ENCODE data around the gene LGALS7B. TPM values are rescaled to one million over a fixed set of nuclear protein-coding genes. Genes with fewer than 3 reads are reported as not detected.

The LGALS7B gene
- total and polyA plus RNA-seq, 2 of the 4 experiments (the other 2 are of a cell fraction), result not detected

DNA sequence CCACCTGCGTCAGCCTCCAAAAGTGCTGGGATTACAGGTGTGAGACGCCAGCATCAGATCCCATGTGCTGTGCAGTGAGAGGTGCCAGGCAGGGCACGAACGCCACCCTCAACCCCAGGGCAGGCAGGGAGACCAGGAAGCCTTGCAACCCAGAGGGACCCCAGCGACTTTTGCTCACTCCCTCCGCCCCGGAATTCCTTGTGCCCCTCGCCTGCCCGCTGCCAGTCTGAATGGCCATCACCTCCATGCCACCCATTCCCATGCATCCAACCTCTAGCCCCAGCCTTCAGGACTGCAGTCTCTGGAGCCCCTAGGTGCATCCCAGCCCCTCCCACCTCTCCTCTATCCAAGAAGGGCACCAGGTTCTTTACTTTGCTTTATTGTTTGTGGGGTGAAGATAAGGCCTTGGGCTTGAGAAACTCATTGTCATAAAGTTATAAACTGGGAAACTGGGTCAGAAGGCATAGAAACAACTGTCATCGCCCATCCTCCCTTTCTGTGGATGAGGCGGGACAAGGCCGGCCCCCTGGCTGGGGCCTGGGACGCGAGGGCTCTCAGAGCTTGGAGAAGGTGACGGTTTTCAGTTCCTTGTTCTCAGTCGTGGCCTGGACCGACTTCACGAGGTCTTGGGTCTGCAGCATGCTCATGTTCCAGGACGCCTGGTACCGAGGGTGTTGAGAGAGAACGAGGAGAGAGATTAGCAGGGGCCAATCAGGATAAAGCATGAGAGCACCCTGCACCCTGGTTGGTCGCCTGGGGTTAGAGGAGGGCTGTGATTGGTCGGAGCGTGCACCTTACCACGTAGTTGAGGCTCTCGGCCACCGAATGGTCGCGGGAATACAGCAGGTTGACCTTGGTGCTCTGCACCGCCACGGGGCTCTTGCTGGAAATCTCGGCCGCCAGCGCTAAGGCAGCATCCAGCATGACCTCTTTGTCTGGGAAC, 26.3 kb downstream of the LGALS7B start:
- ChIA-PET CTCF (no interaction called here), POLR2A (ENCODE audit: unreplicated experiment) (no interaction called here)
- no peak overlapping the region for H3K27ac ChIP-seq (ENCODE audit: insufficient read depth, low read length)
- no peak overlapping the region for H2AK9ac ChIP-seq (replicated peaks; ENCODE audit: low read depth, low read length, poor library complexity)
- no peaks in the 10 kb centered on the region for H3K9me3 ChIP-seq (ENCODE audit: control insufficient read depth, insufficient read depth, low read length)
- no peak overlapping the region for H4K91ac ChIP-seq (ENCODE audit: insufficient read depth, low read depth, low read length)
- dilution Hi-C loops (cut with HindIII; ENCODE audit: low sequenced_read_pairs, unreplicated experiment), result no loop called here
- no peak overlapping the region for H3K18ac ChIP-seq (ENCODE audit: low read depth, low read length)
- H2BK20ac ChIP-seq (ENCODE audit: low read depth, low read length), result no peak overlapping the region
- intact Hi-C loops (cut with micrococcal nuclease), result no loop called here
- H3K4ac ChIP-seq (ENCODE audit: low read depth, low read length), result no peak overlapping the region
- ATAC-seq (ENCODE audit: low read depth), result no peak
- no peak for DNase-seq
- no peaks in the 10 kb centered on the region for H3K4me1 ChIP-seq (ENCODE audit: control insufficient read depth, insufficient read depth, low read length)
- peaks cover 28% of the 10 kb centered on the region for H3K36me3 ChIP-seq (ENCODE audit: control insufficient read depth, insufficient read depth, low read length)
- no peak overlapping the region for H3K4me3 ChIP-seq (ENCODE audit: insufficient read depth, low read depth, low read length)
- no peak overlapping the region for H2BK15ac ChIP-seq (ENCODE audit: low read depth, low read length)
- no peaks in the 10 kb centered on the region for H3K27me3 ChIP-seq (ENCODE audit: control insufficient read depth, insufficient read depth, low read length)
- H3K23ac ChIP-seq (ENCODE audit: low read depth, low read length), result no peak overlapping the region
- H3K4me2 ChIP-seq (ENCODE audit: low read depth, low read length), result no peak overlapping the region
- BruUV-seq (replicated peaks), result TSS peak; percentile 86
- in situ Hi-C loops (cut with MboI; ENCODE audit: low sequenced_read_pairs), result no loop called here
- H3K79me1 ChIP-seq (ENCODE audit: low read depth in 1 of 2, low read length in 2 of 2), result 0 out of 4 replicates have a peak, but pooled peaks cover 0 to 2% of the 10 kb centered on the region in 2 experiments
- H2AK5ac ChIP-seq (ENCODE audit: low read depth, low read length), result no peak overlapping the region
- H2BK5ac ChIP-seq (ENCODE audit: low read depth, low read length, poor library complexity, severe bottlenecking), result no peak overlapping the region
- H4K20me1 ChIP-seq (ENCODE audit: insufficient read depth, low read length), result no peaks in the 10 kb centered on the region
- no peak overlapping the region for H3K9ac ChIP-seq (ENCODE audit: low read depth, low read length)
- H4K5ac ChIP-seq (ENCODE audit: low read depth, low read length), result no peak overlapping the region
- no peak overlapping the region for H2BK120ac ChIP-seq (ENCODE audit: low read depth, low read length)
- H3K9me1 ChIP-seq (ENCODE audit: insufficient read depth, low read length), result 0 out of 2 replicates have a peak, but pooled peaks cover 10% of the 10 kb centered on the region
- no peak overlapping the region for H2AFZ ChIP-seq (replicated peaks; ENCODE audit: low read length, poor library complexity)
- 94% methylated on average over 12 of the region's 34 CpGs; no CpG with 5 or more reads in 1 of the 2 experiments for WGBS, 2 experiments (ENCODE audit: extremely low coverage in 2 of 2, insufficient read length in 1 of 2)
- no peak overlapping the region for H3K14ac ChIP-seq (replicated peaks; ENCODE audit: low read depth, low read length)
- H4K8ac ChIP-seq (ENCODE audit: low read depth in 2 of 2, low read length in 2 of 2), result no peak overlapping the region
- no peak overlapping the region for H3K56ac ChIP-seq (ENCODE audit: extremely low read depth, insufficient read depth, low read length)
- no peak for TF ChIP-seq CHD1 (IDR thresholded peaks at IDR 0.05; ENCODE audit: low read depth, low read length)
- no peak for TF ChIP-seq RCOR1 (IDR thresholded peaks at IDR 0.05; ENCODE audit: insufficient replicate concordance, low read length)
- no peak for TF ChIP-seq MAFK (IDR thresholded peaks at IDR 0.05; ENCODE audit: low read depth, low read length)
- no peak for TF ChIP-seq USF2 (IDR thresholded peaks at IDR 0.05; ENCODE audit: low read depth, low read length)
- no peak for TF ChIP-seq NFE2L2 (IDR thresholded peaks at IDR 0.05; ENCODE audit: low read depth, low read length)
- no peak for TF ChIP-seq RFX5 (IDR thresholded peaks at IDR 0.05; ENCODE audit: low read depth, low read length)
- no peak for TF ChIP-seq BHLHE40 (IDR thresholded peaks at IDR 0.05; ENCODE audit: low read depth, low read length)
- TF ChIP-seq CTCF (conservative IDR thresholded peaks at IDR 0.05; ENCODE audit: low read depth, low read length), result no peak
- no peak for TF ChIP-seq CEBPB (IDR thresholded peaks at IDR 0.05; ENCODE audit: low read depth, low read length)
- TF ChIP-seq MAZ (IDR thresholded peaks at IDR 0.05; ENCODE audit: borderline replicate concordance, low read depth, low read length), result no peak
- no peak for TF ChIP-seq SMC3 (IDR thresholded peaks at IDR 0.05; ENCODE audit: low read depth, low read length)
- no peak for TF ChIP-seq ELK1 (IDR thresholded peaks at IDR 0.05; ENCODE audit: borderline replicate concordance, low read depth, low read length)
- no peak for TF ChIP-seq RAD21 (IDR thresholded peaks at IDR 0.05; ENCODE audit: low read length)
- TF ChIP-seq POLR2A (IDR thresholded peaks at IDR 0.05; ENCODE audit: low read depth, low read length), result no peak
